HG02870 (cell line): ENCODE data around the gene GNB1L.
"Not testable (repeated sequence)": the region's sequence is repeated elsewhere in the genome, so short reads cannot be mapped to it uniquely, and the experiment has no call there.

Experiments used
- ATAC-seq: cut with Tn5 transposase; IDR thresholded peaks from one replicate; pipeline ENCODE4 v1.9.1; 2021; ENCODE audit warnings: mild to moderate bottlenecking, moderate library complexity; ENCODE audit not compliant: unreplicated experiment

Gene GNB1L

DNA sequence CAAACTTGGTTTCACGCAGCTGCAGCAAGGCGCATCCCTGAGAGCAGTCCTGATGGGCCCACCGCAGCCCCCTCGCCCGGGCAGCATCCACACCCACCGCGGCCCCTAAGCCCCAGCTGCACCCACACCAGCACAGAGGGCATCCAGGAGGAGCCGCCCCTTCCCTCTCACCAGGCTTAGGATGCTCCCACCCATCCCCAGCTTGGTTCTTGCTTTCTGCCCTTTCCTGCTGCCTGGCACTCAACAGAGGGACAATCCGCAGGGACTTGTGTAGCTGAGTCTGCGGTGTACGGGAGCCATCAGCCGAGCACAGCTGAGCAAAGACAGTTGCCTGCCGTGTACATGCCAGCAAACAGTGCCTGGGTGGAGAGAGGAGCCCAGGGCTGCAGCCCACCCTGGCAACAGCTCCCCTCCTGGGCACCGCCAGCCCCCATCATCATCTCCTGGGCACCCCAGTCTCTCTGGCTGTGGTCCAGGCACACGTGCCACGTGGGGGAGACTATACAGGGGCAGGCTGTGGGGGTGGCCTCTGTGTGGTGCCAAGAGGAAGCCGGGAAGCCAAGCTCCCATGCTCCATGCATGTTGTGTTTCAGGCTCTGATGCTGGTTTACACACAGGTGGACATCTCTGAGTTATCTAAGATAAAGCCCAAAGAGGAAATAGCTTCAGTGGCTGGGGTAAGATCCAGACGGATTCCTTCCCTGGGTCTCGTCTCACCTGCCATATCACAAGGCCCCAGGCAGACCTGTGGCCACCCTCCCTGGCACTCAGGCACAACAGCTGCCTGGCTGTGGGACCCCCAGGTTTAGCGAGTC is 36.0 kb upstream of the GNB1L start:
- ATAC-seq, result no peak

DNA sequence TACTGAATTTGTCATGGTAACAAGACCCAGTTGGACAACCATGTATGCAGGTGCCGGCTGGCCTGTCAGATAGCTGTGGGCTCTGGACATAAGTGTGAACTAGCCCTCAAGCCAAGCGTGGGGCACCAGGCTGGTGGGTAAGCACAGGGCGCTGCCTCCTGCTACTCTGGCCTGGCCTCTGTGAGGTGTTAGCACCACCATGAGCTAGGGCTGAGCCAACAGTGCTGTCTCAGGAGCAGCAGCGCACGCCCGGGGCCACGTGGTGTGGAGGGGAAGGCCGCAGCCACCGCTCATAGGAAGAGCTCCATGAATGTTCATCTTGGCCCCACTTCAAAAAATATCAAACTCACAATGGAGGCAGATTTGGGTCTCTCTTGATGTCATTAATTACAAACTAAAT is 35.3 kb upstream of the GNB1L start:
- ATAC-seq, result no peak

DNA sequence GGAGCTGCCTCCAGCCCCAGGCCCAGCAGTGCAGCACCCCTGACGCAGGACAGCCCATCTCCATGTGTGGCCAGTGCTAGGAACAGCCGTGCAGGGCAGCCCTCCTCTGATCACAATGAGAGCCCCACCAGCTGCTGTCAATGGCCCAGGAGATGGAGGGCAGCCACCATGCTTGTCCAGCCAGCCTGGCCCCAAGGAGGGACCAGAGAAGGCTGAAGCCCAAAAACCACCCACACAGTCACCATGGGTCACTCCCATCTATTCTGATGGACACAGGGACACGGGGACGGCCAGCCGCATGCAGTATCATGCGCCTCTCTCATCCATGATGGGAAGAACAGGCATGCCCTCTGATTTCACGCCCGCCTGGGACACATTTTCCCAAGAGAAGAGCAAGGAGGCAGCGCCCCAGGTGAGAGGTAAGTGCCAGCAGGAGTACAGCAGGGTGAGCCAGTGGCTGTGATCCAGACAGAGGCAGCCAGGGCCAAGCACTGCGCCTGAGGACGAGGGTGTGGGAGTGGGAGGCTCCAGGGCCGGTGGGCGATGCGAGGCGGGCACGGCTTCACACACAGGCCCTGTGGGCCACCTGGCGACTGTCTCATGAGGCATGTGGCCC is 33.6 kb upstream of the GNB1L start:
- ATAC-seq, result no peak

DNA sequence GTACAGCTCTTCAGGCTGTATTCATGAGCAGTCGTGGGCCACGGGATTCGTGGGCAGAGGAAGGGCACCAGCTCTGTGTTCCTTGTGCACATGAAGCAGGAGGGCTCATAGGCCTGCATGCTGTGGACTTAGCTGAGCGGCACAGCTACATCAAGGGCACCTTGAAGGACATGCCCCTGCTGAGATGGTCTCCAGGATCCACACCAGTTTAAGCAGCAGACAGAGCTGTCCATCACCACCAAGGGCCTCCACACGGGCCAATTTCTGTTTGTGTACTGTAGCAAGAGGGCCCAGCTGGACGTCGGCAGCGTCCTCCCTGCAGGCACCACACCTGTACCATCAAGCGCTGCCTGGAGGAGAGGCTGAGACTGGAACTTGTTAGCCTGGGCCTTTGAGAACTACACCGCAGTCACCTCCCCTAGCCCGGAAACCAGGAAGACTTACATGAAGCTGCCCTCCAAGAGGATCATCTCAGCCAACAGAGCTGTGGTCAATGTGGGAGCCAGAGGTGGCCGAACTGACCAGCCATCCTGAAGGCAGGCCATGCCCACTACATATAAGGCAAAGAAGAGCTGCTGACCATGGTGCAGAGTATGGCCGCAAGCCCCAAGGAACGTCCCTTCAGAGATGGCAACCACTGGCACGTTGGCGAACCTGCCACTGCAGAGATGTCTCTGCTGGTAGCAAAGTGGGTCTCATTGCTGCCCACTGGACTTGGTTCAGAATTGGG is 32.7 kb upstream of the GNB1L start:
- ATAC-seq, result no peak

DNA sequence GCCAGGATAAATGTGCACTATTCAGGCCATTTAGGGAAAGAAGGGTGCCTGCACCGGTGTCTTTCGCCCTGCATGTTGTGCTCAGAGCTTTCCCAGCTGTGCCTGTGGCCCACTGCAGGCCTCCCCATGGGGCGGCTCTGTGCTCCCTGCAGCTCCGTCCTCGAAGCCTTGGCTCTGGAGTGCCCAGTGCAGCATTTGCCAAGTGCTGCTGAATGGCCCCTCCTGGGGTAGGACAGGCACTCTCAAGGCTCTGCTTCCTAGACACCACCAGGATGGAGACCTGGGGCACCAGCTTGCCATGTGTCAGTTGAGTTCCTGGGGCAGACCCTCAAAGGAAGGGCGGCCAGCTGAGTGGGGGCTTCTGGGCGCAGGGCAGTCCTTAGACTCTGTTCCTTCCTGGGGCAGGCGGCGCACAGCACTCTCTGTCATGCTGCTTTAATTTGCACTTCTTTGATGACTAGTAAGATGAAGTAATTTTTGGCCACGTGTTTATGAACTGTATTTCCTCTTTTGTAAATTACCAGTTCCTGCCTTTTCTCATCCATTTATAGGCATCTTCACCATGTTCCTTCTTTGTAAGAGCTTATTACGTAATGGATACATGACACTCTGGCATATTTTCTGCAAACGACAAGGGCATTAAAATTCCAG is 32.1 kb upstream of the GNB1L start:
- no peak for ATAC-seq

DNA sequence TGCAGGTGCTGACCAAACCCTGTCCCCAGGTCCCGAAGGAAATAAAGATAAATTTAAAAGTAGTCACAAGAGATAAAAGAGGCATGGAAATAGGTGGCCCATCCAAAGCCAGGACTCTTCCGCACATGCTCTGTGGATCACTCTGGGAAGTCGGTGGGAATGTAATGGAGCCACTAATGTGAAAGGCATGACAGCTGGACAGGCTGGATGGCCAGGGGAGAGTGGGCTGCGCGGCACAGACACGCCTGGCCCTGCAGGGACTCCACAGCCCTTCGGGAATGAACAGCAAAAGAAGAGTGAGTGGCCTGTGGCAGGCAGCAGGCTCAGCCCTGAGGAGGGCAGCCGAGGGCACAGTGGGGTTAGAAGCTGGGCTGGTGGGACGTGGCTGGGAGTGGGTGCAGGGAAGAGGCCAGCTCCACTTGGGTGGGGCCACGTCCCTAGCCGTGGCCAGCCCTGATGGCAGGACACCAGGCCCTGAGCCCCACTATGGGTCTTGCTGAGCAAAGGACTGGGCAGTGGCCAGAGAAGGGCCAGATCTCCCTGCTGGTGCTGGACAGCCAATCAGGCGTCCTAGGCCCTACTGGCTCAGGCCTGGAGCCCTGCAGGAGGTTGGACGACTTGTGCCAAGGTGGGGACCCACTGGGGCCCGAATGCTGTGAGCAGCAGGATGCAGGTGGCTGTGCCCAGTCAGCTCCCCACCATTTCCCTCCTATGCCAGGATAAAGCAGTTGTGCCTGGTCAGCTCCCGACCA is 31.3 kb upstream of the GNB1L start:
- no peak for ATAC-seq

DNA sequence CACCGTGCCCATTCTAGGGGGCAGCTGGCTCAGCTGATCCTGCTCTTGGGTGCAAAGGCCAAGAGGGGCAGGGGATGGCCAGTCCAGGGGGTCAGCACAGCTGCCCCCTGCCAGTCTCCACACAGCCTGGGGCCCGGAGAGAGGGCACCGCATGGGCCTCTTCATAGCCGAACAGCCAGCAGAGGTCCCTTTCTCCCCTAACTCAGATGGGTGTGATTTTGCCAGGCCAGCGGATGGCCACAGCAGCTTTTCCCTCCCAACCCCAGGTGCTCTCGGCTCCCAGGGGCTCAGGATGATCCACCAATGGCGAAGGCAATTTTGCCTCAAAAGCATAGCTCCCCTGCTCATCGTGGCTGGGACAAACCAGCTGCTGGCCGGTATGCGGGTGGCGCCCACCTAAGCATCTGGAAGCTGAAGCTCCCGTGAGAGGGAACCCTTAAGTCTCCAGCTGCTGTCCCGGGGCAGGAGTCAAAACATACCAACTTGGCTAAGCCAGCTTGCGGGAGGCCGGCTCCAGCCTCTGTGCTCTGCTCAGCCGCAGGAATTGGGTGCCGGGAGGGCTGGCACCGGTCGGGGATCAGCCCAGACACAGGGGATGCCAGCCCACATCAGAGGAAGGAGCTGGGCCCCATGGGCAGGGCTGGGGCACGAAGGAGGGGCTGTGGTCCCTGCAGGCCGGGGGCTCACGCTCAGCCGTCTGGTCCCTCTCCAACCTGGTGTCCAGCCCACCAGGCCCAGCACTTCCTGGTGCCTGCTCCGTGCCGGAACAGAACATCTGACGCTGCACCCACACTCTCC is 30.5 kb upstream of the GNB1L start:
- ATAC-seq, result no peak

DNA sequence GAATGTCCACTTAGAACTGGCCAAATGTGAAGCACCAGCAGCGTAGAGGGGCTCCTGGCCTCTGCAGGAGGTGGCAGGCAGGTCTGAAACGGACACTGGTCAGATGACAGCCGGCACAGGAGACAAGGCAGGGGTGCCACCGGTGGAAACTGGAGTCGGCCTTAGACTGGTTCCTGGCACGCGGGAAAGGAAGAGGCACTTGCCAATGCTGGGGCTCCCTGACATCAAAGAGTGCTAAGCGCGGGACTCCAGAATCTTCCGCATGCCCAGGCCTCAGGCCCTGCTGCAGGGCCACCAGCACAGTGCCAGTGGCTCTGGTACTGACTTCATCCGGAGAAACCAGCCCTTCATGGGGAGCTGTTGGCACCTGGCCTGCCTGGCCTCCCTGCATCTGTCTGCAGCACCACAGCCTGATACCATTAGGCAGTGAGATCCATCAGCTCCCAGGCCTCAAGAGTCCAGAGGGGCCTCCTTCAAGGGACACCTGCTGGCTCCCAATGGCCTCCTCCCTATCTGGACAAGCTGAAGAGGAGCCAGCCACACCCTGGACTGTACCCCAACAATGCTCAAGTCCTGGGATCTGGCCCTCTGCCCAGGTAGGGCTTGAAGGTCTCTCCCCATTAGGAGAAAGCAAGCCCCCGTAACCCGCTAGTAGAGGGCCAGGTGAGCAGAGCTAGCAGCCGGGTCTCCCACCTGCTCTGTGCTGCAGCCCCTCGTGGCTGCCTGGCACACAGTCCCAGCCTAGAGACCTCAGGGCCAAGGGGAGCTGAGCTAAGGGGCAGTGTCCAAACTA is 29.7 kb upstream of the GNB1L start:
- no peak for ATAC-seq

DNA sequence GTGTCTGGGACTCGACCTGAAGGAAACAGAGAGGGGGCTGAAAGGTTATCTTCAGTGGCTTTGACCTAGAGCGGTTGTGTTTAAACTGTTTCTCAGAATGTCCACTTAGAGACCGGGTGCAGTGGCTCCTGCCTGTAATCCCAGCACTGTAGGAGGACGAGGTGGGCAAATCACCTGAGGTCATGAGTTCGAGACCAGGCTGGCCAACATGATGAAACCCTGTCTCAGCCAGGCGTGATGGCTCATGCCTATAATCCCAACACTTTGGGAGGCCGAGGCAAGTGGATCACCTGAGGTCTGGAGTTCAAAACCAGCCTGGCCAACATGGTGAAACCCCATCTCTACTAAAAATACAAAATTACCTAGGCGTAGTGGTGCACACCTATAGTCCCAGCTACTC is 28.8 kb upstream of the GNB1L start:
- ATAC-seq, result not testable (repeated sequence)

DNA sequence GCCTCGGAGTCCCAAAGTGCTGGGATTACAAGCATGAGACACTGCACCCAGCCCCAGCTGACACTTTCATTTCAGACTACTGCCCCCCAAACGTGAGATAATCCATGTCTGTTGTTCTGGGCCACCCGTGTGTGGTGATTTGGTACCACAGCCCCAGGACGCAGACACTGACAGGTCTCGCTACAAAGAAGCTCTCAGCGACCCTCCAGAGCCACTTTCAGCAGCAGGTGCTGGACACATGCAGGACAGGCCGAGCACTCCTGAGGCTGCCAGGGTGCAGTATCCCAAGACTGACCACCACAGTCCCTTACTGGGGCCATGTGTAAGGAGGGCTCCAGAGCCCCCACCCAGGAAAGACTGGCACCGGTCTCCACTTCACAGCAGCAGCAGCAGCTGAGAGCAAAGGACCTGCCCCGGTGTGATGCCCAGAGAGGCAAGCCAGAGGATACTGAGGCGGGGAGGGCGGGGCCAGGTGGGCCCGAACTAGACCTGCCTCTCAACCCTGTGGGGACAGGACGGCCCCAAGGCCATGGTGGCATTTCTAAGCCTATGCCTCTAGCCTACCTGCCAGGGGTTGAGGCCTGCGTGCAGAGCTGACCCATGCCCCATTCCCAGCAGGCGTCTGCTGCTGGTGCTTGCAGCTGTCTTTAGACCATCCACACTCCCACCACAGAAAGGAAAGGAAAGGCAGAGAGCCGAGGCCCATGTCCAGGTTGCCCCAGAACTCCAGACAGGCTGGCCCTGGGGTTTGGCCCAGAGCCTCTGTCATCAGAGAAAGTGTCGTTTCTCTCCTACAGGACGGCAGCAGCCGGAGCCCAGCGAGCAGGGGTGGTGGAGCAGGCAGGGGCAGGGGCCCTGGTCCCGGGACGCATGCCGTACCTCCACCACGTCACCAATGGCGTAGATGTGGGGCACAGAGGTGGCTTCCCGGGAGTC is 28.0 kb upstream of the GNB1L start:
- ATAC-seq, result no peak

DNA sequence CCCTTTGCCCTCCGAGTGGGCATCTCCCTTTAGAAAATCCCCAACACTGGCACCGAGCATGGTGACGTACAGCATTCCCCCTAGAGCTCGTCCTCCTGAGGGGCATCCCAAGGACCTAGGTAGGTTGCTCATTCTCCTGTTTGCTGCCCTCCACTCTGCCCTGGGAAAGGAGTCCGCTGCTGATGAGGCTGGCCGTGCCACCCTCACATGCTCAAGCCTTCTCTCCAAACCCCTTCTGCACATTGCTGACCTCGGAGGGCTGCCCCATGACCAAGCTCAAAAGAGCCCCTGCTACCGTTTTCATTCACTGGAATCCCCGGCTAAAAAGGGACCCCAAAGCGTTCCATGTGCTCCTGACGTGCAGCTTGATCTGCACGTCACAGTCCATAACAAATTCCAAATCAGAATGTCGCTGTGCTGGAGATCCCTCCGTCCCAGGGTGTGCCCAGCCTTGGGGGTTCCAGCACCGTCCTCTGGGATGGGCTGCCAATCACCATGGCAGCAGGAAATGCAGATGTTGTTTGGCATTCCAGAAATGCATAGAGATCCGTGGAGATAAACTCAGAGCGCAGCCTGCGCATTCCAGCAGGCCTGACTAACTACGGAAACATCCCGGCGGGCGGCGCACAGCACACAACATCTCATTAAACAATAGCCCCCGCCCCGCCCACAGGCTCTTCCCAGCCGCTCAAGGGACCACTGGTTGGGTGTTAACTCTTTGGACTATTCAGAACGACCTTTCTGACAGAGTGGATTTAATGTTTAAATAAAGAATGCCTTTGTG is 26.3 kb upstream of the GNB1L start:
- no peak for ATAC-seq

DNA sequence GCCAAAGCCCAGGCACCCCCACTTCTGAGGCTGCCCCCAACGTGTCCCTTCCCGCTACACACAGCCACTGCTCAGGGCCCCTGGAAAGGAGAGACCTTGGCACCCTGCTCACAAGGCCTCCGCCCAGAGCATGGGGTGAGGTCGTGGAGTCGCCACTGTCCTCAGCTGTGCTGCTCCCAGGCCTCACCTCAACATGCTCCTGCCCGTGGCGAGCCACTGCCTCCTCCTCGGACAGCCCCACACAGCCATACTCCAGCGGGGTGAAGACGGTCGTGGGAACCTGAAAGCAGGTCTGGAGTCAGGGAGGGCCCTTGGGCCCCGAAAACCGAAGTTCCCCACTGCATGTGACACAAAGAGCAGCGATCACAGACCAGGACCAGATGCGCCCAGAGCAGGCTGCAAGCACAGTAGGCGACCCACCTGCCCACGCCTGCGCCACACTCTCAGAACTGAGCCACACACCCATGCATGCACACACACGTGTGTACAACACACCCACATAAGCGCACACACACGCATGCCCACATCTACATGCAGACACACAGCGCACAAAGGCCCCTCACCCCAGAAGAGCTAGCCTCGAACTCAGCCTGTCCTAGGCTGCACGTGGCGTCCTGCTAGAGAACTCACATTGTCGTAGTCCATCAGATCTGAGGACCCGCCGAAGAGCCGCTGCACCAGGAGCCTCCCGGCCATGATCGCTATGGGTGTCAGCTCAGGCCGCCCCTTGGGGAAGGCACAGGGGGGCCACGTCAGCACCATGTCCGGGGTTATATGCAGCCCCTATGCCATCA is 25.5 kb upstream of the GNB1L start:
- ATAC-seq, result no peak

DNA sequence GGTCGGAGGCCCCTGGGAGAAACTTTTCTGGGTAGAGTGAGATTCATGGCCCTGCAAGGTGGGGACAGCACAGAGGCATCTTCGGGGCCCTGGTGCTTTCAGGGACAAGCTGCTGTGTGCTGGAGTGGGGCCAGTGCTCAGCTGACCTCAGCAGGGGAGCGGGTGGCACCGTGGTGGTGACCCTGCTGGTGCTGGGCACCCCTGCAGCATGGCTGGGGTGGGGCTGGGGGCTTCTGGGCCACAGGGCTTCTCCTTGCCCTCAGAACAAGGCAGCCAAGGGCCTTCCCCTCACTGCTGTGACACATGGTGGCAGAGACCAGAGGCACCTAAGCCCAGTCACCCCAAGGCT is 24.9 kb upstream of the GNB1L start:
- no peak for ATAC-seq

DNA sequence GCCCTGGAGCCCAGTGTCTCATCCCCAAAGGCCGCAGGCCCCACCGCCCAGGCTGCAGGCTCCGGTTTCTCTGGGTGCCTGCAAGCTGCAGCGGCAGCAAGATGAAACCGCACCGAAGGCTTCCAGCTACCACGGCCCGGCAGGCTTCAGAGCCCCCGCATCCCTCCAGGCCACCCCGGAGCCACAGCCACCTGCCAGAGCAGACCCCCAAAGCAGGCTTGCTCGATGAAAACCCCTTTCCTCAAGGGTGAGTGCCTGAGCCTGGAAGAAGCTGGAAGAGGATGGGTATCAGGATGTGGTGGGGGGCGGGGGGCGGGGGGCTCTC is 24.5 kb upstream of the GNB1L start:
- ATAC-seq, result no peak

DNA sequence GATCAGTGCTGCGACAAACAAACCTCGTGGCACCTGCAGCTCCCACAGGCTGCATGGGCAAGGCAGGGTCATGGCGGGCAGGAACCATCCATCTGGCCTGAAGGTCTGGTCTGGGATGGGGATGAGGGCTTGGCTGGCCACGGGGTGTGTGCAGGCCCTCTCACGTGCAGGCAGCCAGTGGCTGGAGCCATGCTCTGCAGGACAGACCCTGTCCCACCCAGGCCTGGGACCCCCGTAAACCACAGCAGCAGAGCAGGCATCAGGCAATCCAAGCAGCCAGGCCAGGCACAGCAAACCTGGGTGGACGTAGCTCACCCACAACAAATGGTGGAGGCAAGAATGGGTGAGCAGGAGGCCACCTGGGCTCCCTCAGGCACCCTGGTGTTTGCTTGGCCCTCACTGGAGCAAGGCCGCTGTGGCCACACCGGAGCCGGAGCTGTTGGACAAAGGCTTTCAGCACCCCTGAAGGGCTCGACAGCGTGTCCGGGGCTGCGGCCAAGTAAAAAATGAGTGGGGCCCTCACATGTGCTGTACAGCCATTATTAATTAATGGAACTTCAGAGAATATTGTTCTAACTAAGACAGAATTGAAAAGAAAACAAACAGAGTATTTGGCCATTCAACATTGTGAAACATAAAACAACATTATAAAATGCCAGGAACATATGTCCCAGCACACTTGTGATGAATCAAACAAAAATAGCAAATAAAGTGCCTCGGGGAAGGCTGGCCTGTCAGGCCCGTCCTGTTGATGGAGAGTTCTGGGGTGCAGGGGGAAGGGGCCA is 24.0 kb upstream of the GNB1L start:
- no peak for ATAC-seq
